ENCODE measurements around the gene TEX101.

- no peak for TF ChIP-seq CTCF (conservative IDR thresholded peaks at IDR 0.05)
- no peak for TF ChIP-seq EZH2 (IDR thresholded peaks at IDR 0.05; ENCODE audit: low read depth)
Measured at GRCh38 chr19:43429395-43429794, 14.7 kb downstream of the TEX101 start.
